GM18873 (cell line): ENCODE data around the gene ZNFX1.
"Not testable (repeated sequence)": the region's sequence is repeated elsewhere in the genome, so short reads cannot be mapped to it uniquely, and the experiment has no call there.

ENCODE experiments used
- ATAC-seq: cut with Tn5 transposase; IDR thresholded peaks from one replicate; pipeline ENCODE4 v1.9.1; 2021; ENCODE audit warnings: mild to moderate bottlenecking, moderate library complexity, moderate number of reproducible peaks; ENCODE audit not compliant: unreplicated experiment, low FRiP score

The ZNFX1 gene

DNA sequence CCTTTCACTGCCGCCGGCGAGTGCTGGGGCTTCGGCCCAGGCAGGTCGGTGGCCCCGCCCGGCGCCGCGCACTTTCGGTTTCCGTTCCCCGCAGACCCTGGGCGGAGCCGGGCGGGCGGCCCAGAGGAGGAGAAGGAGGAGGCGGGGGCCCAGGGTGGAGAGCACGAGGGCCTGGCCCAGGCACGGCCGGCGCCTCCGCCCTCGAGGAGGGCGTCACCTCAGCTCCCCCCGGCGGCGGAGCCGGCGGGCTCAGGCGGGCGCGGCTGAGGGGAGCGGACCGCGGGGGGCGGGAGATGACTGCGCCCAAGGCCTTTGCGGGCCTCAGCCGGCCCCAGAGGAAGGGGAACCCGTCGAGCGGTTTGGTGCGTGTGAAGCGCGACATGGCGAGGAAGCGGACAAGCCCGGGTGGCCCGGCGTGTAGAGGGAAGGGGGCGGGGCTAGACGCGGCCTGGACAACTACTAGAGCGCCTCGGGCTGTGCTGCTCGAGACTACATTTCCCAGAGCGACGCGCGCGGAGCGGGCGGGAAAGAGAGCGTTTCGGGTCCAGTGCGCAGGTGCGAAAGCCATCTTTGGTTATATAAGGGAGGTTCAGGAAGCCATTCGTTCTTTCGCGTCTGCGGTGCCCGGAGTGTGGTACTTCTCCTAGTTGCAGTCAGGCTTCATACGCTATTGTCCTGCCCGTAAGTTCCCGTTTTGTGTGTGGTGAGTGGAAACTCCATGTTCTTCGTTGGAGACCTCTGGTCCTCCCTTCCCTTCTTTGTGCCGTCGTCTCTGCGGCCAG is at the start of gene ZNFX1:
Gene ZNFX1 (minus strand): TSS at position 22 of the 782 bp plus-strand sequence. CDS start 2,218 bp downstream, outside the sequence.
- peak; percentile 70 for ATAC-seq

DNA sequence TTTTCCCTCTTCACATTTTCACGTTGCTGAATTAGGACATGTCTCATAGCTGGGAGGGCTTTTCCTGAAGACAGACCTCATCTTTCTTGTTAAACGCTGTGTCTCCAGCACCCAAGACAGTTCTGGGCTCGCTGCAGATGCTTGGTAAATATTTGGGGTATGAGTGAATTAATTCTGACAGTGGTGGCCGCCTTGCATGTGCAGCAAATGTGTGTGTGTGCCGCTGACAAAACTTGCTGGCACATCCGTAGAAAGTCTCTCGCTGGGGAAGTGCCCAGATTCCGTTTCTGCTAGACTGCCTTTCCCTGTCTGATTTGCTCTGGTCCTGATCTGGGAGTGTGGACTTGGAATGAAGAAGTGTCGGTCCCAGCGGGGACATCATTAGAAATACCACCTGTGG is 48.2 kb upstream of the ZNFX1 start:
- ATAC-seq: no peak

DNA sequence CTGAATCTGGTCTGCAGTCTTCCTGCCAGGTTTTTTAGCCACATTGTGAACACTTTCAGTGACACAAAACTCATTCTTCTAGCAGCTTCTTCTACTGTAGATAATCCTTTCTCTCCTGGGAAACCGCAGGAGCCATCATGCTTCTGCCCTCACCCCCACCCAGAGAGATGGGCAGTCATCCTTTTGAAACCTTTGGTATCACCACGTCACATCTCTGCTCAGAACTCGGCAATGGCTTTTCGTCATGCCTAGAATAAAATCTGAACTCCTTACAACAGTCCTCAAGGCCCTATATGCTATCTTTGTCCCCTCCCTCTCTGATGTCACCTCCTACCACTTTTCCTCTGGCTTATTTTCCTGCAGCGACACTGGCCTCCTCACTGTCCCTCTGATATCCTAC is 46.4 kb upstream of the ZNFX1 start:
- ATAC-seq: no peak

DNA sequence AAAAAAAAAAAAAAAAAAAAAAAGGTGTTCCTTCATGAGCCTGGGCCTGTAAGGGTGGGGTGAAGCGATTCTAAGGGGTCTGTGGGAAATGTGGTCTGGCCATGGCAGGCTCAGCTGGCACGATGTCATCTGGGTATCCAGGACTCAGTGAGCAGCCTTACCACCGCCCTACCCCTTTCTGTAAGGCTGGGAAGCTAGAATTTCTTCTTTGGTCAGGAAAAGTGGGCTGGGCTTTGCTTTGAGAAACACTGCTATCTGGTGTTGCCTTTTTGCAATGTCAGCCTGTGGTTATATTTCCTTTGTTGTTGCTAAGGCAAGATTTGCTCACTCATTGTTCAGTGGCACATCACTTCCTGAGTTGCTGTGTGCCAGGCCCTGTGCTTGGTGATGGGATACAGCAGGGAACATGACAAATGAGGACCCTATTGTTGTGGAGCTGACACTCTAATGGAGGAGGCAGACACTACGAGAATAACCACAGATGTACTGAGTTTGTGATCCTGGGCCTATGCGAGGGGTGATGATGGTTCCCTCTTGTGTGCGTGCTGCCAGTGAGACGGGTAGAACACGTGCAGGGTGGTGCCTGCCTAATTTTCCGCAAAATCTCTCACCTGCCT is 45.9 kb upstream of the ZNFX1 start:
- ATAC-seq: no peak

- no peak for ATAC-seq
Observed at GRCh38 chr20:49320460-49320859, 42.6 kb upstream of the ZNFX1 start.

DNA sequence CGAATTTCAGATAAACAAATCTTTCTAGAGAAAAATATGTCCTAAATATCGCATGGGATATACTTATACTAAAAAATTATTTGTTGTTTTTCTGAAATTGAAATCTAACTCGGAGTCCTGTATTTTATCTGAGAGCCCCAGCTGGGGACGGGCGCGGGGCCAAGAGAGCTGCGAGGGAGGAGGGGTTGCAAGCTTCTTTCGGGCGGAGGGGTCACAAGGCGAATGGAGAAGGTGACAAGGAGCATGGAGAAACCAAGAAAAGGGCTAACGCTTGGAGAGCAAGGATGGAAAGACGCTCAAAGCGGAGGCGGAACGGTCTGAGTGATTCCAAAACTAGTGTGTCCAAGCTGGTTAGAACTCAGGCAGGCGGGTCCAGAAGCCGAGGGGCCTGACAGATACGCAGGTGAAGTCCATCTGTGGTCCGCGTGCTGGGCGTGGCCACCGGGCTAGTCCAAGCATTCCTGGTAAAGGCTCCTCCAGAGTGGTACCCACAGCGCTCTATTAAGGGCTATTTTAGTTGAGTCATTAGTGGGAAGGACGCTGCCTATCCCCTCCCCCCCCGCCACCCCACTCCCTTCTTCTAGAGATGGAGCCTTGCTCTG is 41.5 kb upstream of the ZNFX1 start:
- ATAC-seq: no peak

- no peak for ATAC-seq
Observed at GRCh38 chr20:49318430-49319207, 40.8 kb upstream of the ZNFX1 start.

- ATAC-seq: no peak
Observed at GRCh38 chr20:49318091-49318429, 40.2 kb upstream of the ZNFX1 start.

- no peak for ATAC-seq
Observed at GRCh38 chr20:49316704-49317103, 38.8 kb upstream of the ZNFX1 start.

DNA sequence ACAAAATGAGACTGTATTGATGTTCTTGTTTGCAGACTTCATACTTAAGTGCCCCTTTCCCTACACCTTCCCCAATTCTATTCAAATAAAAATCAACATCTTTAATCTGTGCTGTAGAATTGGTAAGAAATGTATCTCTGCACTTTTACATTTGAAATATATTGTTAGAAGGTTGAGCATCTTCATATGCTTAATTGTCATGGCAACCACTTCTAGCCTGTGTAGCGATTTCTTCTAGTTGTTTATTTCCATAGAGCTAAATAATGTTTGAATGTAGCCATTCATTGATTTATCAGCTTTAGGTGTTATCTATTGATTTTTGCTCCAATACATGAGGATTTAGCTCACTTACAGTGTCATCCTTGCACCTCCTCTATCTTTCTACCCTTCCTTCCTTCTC is 37.7 kb upstream of the ZNFX1 start:
- ATAC-seq: no peak

GRCh38 chr20:49314052-49314451 is 36.2 kb upstream of the ZNFX1 start:
- ATAC-seq: not testable (repeated sequence)

- ATAC-seq: no peak
Observed at GRCh38 chr20:49313283-49313682, 35.4 kb upstream of the ZNFX1 start.

DNA sequence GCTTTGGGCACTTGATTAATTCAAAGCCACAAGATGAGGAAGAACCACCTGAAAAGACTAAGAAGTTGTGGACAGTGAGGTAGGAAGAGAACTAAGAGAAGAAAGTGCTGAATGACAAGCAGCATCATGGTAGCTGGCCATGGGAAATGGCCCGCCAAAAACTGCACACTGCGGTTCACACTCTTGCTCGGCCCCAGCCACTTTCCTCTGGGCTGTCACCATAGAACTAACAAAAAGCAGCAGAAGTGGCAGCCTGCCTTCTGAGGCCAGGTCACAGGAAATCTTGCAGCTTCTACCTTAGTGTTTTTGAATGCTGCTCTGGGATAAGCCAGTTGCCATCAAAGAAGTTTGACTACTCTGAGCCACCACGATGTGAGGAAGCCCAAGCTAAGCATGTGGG is 34.8 kb upstream of the ZNFX1 start:
- no peak for ATAC-seq

DNA sequence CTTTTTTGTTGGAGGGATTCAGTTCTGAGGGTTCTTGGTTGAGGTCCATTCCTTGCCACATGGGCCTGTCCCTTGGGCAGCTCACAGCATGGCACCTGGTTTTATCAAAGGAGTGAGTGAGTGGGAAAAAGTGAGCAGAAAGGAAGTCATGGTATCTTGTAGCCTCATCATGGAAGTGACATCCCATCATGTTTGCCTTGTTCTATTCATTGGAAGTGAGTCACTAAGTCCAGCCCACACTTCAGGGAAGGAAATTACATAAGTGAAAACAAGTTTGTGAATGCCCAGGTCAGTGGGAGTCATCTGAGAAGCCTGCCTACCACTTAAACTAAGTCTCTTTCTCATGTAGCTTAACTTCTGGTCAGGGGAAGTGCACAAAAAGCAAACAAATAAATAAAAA is 32.8 kb upstream of the ZNFX1 start:
- no peak for ATAC-seq

DNA sequence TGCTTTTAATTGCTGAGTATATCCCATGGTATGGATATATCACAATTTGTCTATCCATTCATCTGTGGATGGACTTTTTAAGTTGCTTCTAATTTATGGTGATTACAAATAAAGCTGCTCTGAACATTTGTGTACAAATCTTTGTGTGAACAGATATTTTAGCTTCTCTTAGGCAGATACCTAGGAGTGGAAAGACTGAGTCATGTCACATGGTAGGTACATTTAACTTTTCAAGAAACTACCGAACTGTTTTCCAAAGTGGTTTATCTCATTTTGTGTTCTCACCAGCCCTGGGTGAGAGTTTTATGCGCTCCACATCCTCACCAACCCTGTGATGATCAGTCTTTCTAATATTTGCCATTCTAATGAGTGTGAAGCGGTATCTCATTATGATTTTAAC is 31.0 kb upstream of the ZNFX1 start:
- no peak for ATAC-seq

DNA sequence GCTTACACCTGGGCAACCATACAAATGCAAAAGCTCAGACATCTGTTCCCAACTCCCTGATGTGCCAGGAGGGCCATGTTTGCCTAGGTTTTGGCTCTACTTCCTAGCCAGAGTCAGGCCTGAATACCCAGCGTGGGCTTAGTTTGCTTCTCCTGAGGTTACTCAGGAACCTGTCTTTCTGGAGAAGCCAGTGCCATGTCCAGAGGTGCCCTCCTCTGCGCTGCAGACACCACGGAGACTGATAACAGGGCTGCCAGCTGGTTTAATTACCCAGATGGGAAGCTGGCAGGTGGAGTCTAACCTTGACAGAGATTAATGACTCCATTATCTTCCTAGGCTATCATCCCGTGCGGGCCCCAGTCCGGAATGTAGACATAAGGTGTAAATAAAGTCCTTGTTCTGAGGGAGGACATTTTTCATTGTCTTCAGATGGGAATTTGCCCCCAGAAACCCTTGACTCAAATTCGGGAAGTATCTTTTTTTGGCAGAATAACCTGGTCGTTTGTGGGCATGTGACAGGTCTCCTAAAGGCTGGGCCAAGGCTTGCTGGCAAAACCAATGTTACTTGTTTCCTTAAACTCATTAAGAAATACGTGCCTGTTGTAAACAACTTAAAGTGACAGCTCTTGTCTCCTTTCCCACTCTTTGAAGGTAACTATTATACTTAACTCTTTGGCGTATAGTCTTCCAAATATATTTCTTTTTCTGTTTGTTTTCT is 29.2 kb upstream of the ZNFX1 start:
- no peak for ATAC-seq

GRCh38 chr20:49303065-49303552 is 25.3 kb upstream of the ZNFX1 start:
- no peak for ATAC-seq

DNA sequence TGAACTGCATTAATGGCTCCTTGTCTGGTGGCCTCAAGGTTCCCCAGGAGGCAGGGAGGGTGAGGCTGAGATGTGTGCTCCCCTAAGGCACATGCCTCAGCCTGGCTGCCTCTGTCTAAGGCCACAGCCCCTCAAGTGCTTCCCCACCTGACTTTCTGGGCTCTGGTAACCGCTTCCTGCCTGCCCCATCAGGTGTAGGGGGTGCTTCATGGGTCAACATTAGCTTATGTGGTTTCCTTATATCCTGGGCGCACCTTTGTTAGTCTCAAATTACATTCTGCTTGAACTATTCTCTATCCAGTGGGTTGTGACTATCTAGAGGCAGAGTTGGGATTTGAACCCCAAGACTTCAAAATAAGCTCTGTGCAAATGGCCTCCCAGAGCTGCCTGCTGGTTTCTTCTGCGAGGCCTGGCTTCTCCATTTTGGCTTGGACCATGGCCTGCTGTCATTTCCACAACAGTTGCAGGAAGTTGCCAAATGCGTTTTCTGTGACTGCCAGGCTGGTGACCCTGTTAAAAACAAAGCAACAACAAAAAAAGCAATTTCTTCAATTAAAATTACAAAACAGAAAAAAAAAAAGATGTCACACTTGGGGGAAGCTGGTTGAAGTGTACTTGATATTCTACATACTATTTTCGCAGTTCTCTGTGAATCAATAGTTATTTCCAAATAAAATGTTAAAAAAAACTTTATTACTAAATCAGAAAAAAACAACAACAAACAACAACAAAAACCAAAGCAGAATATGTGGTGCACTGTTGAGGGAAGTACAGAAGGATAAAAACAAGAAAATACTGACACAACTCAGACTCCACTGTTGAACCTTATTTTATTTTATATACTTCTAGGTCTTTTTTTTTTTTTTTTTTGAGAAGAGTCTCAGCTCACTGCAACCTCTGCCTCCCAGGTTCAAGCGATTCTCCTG is 20.0 kb upstream of the ZNFX1 start:
- ATAC-seq: no peak

GRCh38 chr20:49294002-49294654 is 16.3 kb upstream of the ZNFX1 start:
- ATAC-seq: not testable (repeated sequence)
